Superior temporal gyrus (tissue), 1 donor: ENCODE measurements around the gene SLC38A9.
A peak's percentile ranks its signal among the peaks of the same experiment; 100 is the strongest.

Experiments
- DNase-seq: peaks from one replicate; pipeline ENCODE4 v3.0.0-alpha.2; 2016; ENCODE audit errors: extremely low spot score

SLC38A9 gene

DNA sequence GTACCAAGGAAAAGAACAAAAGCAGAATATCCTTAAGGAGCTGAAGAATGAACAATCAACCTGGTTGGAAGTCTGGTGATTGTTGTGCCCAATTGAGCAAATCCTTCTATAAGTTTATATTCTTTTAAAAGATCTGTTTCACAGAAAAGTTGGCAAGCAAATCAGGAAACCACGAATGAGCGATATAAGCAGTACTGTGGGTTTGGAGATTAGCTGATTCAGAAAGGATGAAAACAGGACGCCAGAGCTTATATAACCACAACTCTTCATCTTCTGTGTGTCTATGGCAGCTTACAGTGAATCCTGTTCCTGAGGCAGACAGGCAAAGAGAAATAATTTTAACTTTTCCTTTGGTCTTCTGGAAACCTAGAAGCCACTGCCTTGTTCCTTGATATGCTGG is 61.7 kb downstream of the SLC38A9 start:
- DNase-seq = peak; percentile 46

GRCh38 chr5:55649963-55650362 is 62.2 kb downstream of the SLC38A9 start:
- DNase-seq = no peak

DNA sequence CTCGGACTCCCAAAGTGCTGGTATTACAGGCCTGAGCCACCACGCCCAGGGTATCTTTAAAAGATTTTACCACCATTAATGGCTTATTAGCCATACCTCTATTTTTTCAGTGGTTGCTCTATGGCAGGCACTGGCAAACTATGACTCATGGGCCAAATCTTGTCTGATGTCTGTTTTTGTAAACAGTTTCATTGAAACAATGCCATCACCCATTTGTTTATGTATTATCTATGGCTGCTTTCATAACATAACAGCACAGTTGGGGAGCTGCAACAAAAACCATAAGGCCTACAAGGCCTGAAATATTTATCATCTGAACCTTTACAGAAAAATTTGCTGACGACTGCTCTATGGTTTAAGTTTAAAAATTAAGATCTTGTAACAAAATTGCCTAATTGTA is 66.8 kb downstream of the SLC38A9 start:
- no peak for DNase-seq

- DNase-seq = no peak
Observed at GRCh38 chr5:55638455-55638854, 73.7 kb downstream of the SLC38A9 start.

DNA sequence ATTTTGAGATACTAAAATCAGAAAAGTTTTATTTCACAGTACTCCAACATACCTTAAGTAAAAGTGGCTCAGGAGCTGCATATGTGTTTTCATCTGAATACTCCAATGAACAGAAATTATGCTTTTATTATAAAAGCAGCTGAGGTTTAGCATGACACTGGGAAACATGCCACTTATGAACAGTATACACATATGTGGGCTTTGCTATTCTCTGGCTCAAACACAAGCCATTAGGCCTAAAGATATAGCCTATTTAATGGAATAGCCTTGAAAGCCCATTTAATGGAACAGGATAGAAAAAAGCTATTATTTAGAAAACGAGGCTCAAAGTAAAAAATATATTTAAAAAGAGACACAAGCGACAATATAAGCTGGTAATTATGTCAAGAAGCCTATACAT is 74.1 kb downstream of the SLC38A9 start:
- DNase-seq = no peak

GRCh38 chr5:55636683-55637082 is 75.4 kb downstream of the SLC38A9 start:
- DNase-seq = no peak

- no peak for DNase-seq
Observed at GRCh38 chr5:55636177-55636576, 75.9 kb downstream of the SLC38A9 start.

DNA sequence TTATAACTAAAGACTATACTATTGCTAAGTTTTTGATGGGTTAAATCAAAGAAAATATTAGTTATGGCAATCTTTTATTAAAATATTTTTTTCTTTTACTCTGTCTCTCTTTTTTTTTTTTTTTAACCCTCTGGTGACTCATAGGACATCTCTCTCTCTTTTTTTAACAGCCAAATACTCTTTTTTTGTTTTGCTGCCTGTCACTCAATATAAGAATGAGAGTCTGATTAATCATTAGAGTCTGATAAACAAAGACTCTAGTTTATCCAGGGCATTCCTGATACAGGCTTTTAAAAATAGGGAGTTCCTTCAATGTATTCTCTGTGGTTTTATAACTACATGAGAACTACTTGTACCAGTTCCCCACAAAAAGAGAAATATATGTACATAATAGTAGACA is 77.3 kb downstream of the SLC38A9 start:
- DNase-seq = no peak

- no peak for DNase-seq
Observed at GRCh38 chr5:55634209-55634805, 77.8 kb downstream of the SLC38A9 start.

DNA sequence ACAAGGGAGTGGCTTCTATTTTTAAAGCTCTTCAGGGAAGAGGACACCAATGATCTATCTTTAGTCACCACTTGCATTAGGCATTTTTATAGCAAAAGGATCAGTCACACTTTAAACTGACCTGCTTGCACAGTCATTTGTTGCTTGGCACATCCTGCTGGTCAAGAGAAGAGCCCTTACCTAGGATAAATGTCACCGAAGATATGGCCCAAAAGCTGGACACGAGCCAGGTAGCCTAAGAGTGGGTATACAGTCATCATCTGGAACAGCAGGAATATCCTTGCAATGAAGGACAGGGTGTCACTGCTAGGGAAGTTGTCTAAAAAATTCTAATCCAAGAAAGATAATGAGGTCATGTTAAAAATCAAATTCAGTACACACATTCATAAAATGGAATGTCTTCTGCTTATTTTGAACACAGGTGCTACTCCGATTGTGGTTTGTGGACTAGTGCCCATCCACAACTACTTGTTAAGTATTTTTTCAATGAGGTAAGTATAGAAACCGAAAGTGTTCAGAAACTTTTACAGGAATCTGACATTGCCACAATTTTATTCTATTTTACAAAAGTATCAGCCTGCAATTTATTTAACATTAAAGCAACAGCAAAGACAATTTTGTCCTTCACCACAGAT is 78.4 kb downstream of the SLC38A9 start:
- no peak for DNase-seq

DNA sequence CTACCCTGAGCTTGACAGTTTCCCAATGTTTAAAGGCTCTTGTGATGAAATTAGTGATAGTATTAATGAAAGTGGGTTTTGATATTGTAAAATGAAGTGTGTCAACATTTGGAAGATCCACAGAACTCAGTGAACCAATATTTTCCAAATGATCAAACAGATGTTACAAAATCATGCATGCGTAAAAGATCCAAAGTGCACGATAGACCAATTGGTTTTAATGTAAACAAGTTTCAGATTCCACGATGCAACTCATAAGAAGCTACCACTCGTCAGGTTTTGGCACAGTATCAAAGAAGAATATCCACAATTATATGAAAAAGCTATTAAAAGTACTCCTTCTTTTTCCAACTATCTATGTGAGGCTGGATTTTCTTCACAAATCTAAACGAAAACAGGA is 82.3 kb downstream of the SLC38A9 start:
- DNase-seq = no peak

DNA sequence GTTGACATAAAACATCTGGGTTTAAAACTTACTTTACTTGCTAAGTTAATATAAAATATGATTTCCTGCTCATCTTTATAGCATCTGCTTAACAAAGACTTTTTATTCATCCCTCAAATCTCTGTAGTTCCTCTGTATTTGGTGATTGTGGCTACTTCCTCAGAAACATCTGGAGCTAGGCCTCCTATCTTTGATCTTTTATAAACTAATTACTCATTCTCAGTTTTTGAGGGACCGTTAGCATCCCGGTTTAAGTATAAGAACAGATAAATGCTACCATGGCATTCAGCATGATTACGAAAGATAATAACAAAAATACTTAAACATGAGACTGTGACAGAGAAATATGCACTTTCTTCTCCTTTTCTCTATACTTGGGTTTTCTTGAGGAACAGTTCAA is 85.3 kb downstream of the SLC38A9 start:
- no peak for DNase-seq

DNA sequence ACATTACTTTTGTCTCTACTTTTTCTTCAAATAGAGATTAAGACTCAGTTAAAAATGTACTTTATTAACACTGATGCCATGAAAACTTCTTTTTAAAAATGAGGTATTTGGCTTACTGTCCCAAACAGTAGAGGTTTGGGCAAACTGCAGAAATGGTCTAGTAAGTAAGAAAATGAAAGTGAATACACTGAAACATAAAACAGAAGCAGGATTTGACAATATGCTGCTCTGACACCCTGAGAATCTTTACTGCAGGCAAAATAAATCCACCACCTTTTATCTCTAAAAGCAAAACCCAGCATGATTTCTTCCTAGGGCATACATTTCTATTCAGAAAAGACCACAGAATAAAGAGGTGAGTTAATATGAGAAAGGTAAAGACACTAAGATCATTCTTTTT is 86.2 kb downstream of the SLC38A9 start:
- no peak for DNase-seq

- DNase-seq = no peak
Observed at GRCh38 chr5:55625589-55625909, 86.6 kb downstream of the SLC38A9 start.

- DNase-seq = no peak
Observed at GRCh38 chr5:55624841-55625588, 87.1 kb downstream of the SLC38A9 start.

GRCh38 chr5:55623789-55624188 is 88.3 kb downstream of the SLC38A9 start:
- no peak for DNase-seq

DNA sequence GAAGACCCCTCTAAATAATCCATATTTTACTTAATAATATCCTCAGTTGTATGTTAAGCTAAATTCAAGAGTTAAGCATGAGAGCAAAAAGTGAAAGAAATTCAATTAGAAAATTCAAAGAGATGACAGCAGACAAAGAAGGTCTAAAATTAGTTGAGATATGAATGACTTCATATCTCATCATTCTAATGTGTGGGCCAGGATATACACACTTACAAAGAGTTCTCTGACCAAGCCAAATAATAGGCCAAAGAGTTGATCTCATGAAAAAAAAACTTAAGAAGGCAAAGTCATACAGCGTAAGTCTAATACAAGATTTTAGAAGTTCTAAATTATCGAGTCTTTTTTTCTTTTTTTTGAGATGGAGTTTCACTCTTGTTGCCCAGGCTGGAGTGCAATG is 89.7 kb downstream of the SLC38A9 start:
- DNase-seq = no peak

DNA sequence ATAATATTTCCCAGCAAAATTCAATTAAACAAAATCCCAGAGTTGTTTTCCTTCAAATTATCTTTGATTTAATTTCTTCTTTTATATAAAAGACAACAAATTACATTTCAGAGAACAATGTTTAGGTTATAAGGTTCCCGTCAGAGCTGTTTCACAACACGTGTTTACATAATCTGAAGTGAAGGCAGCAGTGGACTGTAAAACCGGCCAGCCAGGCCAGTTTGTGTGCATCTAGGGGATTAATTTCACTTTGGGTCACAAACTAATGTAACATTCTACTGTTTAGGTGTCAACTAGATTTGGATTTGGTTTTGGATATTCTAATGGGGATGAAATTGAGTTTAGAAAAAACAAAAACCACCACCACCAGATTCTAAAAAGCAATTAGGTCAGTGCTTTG is 90.9 kb downstream of the SLC38A9 start:
- no peak for DNase-seq

DNA sequence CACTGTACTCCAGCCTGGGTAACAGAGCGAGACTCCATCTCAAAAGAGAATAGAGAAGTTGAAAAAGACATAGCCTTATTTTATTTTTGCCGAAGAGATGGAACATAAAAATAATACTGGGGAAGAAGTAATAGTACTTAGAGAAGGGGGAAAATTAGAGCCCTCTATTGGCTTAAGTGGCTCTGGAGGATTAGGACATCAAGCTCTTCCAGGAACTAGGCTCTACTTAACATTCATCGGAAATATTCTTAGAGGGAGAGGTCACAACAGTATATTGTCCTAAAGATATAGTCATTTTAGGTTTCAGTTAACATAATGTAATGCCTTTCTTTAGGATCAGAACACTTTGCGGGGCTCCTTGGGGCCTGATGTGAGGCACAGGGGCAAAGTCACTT is 91.4 kb downstream of the SLC38A9 start:
- no peak for DNase-seq

GRCh38 chr5:55620009-55620765 is 91.9 kb downstream of the SLC38A9 start:
- DNase-seq = no peak

- DNase-seq = no peak
Observed at GRCh38 chr5:55618318-55618717, 93.8 kb downstream of the SLC38A9 start.

DNA sequence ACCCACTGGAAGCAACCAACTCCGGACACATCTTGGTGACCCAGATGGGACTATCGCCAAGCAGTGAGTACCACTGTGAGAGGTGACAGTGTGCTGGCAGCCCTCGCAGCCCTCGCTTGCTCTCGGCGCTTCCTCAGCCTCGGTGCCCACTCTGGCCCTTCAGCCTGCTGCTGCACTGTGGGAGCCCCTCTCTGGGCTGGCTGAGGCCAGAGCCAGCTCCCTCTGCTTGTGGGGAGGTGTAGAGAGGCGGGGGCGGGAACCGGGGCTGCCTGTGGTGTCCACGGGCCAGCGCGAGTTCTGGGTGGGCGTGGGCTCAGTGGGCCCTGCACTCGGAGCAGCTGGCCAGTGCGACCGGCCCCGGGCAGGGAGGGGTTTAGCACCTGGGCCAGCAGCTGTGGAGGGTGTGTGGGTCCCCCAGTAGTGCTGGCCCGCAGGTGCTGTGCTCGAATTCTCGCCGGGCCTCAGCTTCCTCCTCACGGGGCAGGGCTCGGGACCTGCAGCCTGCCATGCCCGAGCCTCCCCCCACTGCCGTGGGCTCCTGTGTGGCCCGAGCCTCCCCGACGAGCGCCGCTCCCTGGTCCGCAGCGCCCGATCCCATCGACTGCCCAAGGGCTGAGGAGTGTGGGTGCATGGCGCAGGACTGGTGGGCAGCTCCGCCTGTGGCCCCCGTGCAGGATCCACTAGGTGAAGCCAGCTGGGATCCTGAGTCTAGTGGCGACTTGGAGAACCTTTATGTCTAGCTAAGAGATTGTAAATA is 98.8 kb downstream of the SLC38A9 start:
- DNase-seq = no peak
